NCI-H2107 (cell line): ENCODE data around the gene RAD9A.
"Not testable (repeated sequence)": the region's sequence is repeated elsewhere in the genome, so short reads cannot be mapped to it uniquely, and the experiment has no call there.

ENCODE experiments used
- DNase-seq: peaks from one replicate; lab custom pipeline; 2025; lab: John Stamatoyannopoulos, UW

RAD9A gene

DNA sequence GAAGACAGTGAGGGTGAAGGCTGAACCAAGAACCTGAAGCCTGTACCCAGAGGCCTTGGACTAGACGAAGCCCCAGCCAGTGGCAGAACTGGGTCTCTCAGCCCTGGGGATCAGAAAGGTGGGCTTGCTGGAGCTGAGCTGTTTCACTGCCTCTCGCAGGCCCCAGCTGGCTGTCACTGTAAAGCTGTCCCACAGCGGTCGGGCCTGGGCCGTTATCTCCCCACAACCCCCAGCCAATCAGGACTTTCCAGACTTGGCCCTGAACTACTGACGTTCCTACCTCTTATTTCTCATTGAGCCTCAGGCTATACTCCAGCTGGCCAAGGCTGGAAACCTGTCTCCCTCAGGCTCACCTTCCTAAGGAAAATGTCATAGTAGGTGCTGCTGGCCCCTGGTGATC lies 5.8 kb downstream of the RAD9A start:
- DNase-seq: no peak

- DNase-seq: no peak
These were observed 6.3 kb downstream of the RAD9A start for GRCh38 chr11:67397986-67398660.

DNA sequence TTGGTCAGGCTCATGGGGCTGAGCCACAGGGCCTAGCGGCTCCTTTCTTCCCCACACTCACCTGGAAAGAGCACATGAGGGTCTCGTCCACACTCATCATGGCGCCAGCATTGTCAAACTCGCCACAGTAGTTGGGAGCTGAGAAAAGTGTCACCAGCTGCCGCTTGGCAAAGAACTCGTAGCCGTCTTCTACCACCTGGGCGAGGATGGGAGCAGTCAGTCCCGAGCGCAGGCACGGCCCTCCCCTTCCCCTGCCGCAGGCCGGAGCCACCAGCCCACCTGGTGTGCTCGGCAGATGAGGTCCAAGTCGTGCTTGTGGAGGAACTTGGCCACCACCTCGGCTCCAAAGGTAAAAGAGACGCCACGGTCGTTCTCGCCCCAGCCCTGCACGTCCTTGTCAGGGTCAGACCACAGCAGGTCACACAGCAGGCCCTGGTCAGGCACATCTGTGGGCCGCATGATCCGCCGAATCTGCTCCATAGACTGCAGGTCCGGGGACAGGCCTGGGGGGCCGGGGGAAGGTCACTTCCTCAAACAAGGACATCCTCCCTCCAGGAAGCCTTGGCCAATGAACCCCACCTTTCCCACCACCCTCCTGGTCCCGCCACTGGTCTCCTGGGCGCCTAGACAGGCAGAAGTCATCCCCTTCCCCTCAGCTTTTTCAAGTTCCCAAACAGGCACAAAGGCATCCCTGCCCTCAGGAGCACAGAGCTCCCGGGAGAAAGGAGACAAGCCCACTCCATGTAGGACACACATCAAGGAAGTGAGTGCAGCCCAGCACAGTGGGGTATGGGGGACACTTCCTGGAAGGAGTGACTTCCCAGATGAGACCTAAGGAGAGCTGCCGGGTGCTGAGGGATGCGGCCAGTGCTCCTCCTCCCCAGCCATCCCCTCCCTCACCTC lies 7.1 kb downstream of the RAD9A start:
- no peak for DNase-seq

GRCh38 chr11:67400251-67400941 lies 8.6 kb downstream of the RAD9A start:
- no peak for DNase-seq

GRCh38 chr11:67400942-67401494 lies 9.2 kb downstream of the RAD9A start:
- no peak for DNase-seq

GRCh38 chr11:67401495-67402191 lies 9.9 kb downstream of the RAD9A start, which contains the start of gene PPP1CA:
TSS of gene PPP1CA (minus strand) at chr11:67401858. CDS start at chr11:67401782, 76 bp downstream.
- peak; percentile 92 for DNase-seq

DNA sequence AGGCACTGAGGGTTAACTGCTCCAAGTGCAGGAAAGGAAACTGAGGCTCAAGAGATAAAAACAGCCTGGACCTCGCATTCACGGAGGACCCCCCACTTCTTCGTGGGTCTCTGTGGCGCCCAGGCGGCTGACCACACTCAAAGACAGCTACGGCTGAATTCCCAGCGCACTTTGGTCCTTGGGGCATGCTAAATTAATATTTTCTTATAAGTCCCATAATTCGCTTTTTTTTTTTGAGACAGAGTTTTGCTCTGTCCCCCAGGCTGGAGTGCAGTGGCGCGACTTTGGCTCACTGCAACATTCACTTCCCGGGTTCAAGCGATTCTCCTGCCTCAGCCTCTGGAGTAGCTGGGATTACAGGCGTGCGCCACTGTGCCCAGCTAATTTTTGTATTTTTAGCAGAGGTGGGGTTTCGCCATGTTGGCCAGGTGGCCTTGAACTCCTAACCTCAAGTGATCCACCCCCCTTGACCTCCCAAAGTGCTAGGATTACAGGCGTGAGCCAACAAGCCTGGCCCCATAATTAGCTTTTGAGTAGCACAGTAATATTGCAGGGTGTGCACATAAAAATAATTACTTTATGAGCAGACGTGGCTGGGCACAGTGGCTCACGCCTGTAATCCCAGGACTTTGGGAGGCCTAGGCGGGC lies 10.5 kb downstream of the RAD9A start:
- not testable (repeated sequence) for DNase-seq

DNA sequence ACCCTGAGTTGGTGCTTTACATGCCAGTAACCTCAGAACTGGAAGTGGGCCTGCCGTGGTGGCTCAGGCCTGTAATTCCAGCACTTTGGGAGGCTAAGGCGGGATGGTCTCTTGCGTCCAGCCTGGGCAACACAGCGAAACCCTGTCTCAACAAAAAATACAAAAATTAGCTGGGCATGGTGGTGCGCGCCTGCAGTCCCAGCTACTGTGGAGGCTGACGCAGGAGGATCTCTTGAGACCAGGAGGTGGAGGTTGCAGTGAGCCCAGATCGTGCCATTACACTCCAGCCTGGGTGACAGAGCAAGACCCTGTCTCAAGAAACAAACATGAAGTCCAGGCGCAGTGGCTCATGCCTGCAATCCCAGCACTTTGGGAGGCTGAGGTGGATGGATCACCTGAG lies 11.3 kb downstream of the RAD9A start:
- not testable (repeated sequence) for DNase-seq

- no peak for DNase-seq
These were observed 12.9 kb downstream of the RAD9A start for GRCh38 chr11:67404515-67405195.

GRCh38 chr11:67405196-67405567 lies 13.4 kb downstream of the RAD9A start:
- DNase-seq: no peak

DNA sequence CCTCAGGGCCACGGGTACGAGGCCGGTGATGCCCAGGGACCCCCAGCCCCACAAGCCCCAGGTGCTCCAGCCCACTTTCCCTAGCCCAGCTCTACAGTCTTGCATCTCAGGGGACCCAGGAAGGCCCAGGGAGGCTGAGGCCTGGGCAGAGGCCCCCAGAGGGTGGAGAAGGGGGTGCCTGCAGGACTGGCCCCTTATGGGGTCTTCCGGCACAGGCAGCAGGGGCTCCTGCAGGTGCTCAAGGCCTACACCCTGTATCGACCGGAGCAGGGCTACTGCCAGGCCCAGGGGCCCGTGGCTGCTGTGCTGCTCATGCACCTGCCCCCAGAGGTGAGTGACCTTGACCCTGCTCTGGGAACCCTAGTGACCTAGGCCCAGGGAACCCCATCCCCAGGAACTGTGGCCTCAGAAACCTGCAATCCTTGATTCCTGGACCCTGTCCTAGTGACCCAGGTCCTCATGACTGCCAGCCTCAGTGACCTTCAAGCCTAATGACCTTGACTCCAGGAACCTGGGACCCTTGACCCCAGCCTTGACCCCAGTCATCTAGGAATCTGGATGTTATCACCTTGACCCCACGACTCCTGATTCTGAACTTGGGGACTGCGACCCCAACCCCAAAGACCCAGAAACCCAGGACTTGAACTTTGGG lies 14.0 kb downstream of the RAD9A start:
- DNase-seq: no peak

GRCh38 chr11:67406420-67406968 lies 14.7 kb downstream of the RAD9A start:
- no peak for DNase-seq

- no peak for DNase-seq
These were observed 15.3 kb downstream of the RAD9A start for GRCh38 chr11:67406969-67407687.

DNA sequence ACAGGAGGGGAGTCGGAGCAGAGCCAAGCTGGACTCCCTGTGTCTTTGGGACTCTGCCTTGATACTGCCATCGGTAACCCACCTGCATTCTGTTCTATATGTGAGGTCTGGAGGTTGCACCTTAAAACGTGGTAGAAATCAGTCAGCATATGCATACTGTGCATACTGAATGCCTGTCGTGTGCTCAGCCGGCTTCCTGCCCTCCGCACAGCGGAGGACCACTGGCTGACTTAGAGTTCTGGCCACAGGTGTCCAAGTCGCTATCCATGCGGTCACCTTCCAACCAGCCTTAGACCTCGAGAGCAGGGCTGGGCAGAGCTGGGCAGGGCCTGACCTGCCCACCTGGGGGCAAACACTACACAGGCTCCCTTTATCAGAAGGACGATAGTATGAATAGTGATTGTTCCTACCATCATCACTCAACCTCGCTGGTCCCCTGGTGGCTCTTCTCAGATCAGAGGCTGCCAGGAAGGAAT lies 15.9 kb downstream of the RAD9A start:
- no peak for DNase-seq

DNA sequence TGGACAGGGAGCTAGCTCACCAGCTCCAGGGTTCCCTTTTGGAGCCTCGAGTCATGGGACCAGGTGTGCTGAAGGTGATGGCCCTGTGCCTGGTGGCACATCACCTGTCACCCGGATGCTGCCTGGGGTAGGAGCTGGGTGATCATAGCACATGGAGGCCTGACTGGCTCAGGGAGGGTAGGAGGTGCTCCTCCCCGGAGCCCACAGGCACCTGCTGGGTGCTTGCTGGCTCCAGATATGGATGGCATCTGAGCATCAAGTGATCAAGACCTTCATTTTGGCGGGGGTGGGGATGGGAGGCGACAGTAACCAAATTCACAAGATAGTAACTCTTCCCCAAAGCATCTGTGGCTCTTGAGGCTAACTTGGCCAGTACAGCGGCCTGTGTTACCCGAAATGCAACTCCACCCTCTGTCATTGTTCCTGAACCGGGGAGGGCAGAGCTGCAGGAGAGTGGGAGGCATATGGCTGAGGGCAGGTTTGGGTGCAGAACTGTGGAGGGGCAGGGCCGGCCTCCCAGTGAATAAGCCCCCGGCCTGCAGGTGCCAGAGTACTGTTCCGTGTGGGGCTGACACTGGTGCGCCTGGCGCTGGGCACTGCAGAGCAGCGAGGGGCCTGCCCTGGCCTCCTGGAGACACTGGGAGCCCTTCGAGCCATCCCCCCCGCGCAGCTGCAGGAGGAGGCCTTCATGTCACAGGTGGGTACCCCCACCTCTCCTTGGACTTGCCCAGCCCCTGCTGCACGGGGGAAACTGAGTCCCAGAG lies 16.8 kb downstream of the RAD9A start:
- no peak for DNase-seq

GRCh38 chr11:67409261-67409666 lies 17.5 kb downstream of the RAD9A start:
- no peak for DNase-seq

- no peak for DNase-seq
These were observed 18.1 kb downstream of the RAD9A start for GRCh38 chr11:67409781-67410368.

DNA sequence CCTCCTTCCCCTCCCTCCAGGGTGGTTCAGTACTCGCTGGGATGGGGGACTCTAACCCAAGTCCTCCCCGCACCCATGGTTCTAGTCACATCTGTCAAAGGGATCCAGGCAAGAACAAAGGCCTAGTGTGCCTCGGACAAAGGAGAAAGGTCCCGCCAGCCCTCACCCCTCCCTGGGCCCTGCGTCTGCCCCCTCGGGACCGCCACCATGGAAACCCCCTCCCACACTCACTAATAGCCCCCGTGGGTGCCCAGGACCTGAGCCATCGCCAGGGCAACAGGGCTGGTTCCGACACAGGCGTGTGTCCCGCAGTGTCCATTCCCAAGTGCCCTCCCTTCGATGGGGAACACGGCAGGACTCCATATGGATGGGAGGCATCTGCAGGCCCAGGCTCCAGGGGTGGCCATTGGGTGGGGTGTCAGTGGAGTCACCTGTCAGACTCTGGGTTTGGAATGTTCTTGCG lies 18.6 kb downstream of the RAD9A start:
- DNase-seq: no peak
